Measurements from ENCODE around the gene INKA2. TPM values are rescaled to one million over a fixed set of nuclear protein-coding genes. Genes with fewer than 3 reads are reported as not detected.

The INKA2 gene
- polyA plus RNA-seq, 2 donors = 1.2 to 3.0 TPM

- WGBS, 2 donors = 56 to 61% methylated on average over 8 of the region's 8 CpGs
- Histone ChIP-seq H3K27ac (ENCODE audit: low read depth in 2 of 2, low read length in 1 of 2) (peak overlapping the region in 1 of 2 donors; percentile 20), H3K9me3 (ENCODE audit: control insufficient read depth in 2 of 2, insufficient read depth in 1 of 2, low read depth in 1 of 2, low read length in 1 of 2) (no peaks in the 10 kb centered on the region), H3K27me3 (ENCODE audit: control insufficient read depth in 1 of 2, insufficient read depth in 2 of 2, low read length in 2 of 2) (no peaks in the 10 kb centered on the region), H3K4me1 (ENCODE audit: control insufficient read depth in 2 of 2, insufficient read depth in 2 of 2, low read length in 1 of 2) (peaks cover 3 to 8% of the 10 kb centered on the region in 2 donors), H3K4me3 (ENCODE audit: low read depth in 1 of 2, low read length in 2 of 2) (no peak overlapping the region), H3K36me3 (ENCODE audit: control insufficient read depth in 2 of 2, insufficient read depth in 2 of 2, low read length in 1 of 2) (peaks cover 0 to 3% of the 10 kb centered on the region in 2 donors)
These were observed 9.8 kb downstream of the INKA2 start for GRCh38 chr1:111729271-111729921.

GRCh38 chr1:111727056-111727455 is 12.1 kb downstream of the INKA2 start:
- H3K4me1 ChIP-seq (ENCODE audit: control insufficient read depth in 2 of 2, insufficient read depth in 2 of 2, low read length in 1 of 2) = peaks cover 0 to 6% of the 10 kb centered on the region in 2 donors
- WGBS, 2 donors = 84 to 89% methylated on average over 18 of the region's 18 CpGs
- peaks cover 0 to 3% of the 10 kb centered on the region in 2 donors for H3K36me3 ChIP-seq (ENCODE audit: control insufficient read depth in 2 of 2, insufficient read depth in 2 of 2, low read length in 1 of 2)
- no peak overlapping the region for H3K27ac ChIP-seq (ENCODE audit: low read depth in 2 of 2, low read length in 1 of 2)
- H3K9me3 ChIP-seq (ENCODE audit: control insufficient read depth in 2 of 2, insufficient read depth in 1 of 2, low read depth in 1 of 2, low read length in 1 of 2) = no peaks in the 10 kb centered on the region
- no peak overlapping the region for H3K4me3 ChIP-seq (ENCODE audit: low read depth in 1 of 2, low read length in 2 of 2)
- no peaks in the 10 kb centered on the region for H3K27me3 ChIP-seq (ENCODE audit: control insufficient read depth in 1 of 2, insufficient read depth in 2 of 2, low read length in 2 of 2)

- Histone ChIP-seq H3K9me3 (ENCODE audit: control insufficient read depth in 2 of 2, insufficient read depth in 1 of 2, low read depth in 1 of 2, low read length in 1 of 2) (no peaks in the 10 kb centered on the region), H3K27me3 (ENCODE audit: control insufficient read depth in 1 of 2, insufficient read depth in 2 of 2, low read length in 2 of 2) (no peaks in the 10 kb centered on the region), H3K4me1 (ENCODE audit: control insufficient read depth in 2 of 2, insufficient read depth in 2 of 2, low read length in 1 of 2) (peaks cover 4 to 22% of the 10 kb centered on the region in 2 donors), H3K27ac (ENCODE audit: low read depth in 2 of 2, low read length in 1 of 2) (no peak overlapping the region), H3K4me3 (ENCODE audit: low read depth in 1 of 2, low read length in 2 of 2) (no peak overlapping the region), H3K36me3 (ENCODE audit: control insufficient read depth in 2 of 2, insufficient read depth in 2 of 2, low read length in 1 of 2) (peaks cover 0 to 3% of the 10 kb centered on the region in 2 donors)
- 32 to 38% methylated on average over 5 of the region's 5 CpGs for WGBS, 2 donors
These were observed 14.0 kb downstream of the INKA2 start for GRCh38 chr1:111725192-111725591.

- Histone ChIP-seq H3K9me3 (ENCODE audit: control insufficient read depth in 2 of 2, insufficient read depth in 1 of 2, low read depth in 1 of 2, low read length in 1 of 2) (no peaks in the 10 kb centered on the region), H3K27ac (ENCODE audit: low read depth in 2 of 2, low read length in 1 of 2) (peak overlapping the region in 1 of 2 donors; percentile 18), H3K27me3 (ENCODE audit: control insufficient read depth in 1 of 2, insufficient read depth in 2 of 2, low read length in 2 of 2) (no peaks in the 10 kb centered on the region), H3K36me3 (ENCODE audit: control insufficient read depth in 2 of 2, insufficient read depth in 2 of 2, low read length in 1 of 2) (peaks cover 0 to 3% of the 10 kb centered on the region in 2 donors), H3K4me1 (ENCODE audit: control insufficient read depth in 2 of 2, insufficient read depth in 2 of 2, low read length in 1 of 2) (peaks cover 7 to 25% of the 10 kb centered on the region in 2 donors), H3K4me3 (ENCODE audit: low read depth in 1 of 2, low read length in 2 of 2) (no peak overlapping the region)
- WGBS, 2 donors = 26% methylated on average over 1 of the region's 1 CpG
These were observed 15.3 kb downstream of the INKA2 start for GRCh38 chr1:111723871-111724270.

- Histone ChIP-seq H3K27me3 (ENCODE audit: control insufficient read depth in 1 of 2, insufficient read depth in 2 of 2, low read length in 2 of 2) (no peaks in the 10 kb centered on the region), H3K4me1 (ENCODE audit: control insufficient read depth in 2 of 2, insufficient read depth in 2 of 2, low read length in 1 of 2) (peaks cover 7 to 25% of the 10 kb centered on the region in 2 donors), H3K9me3 (ENCODE audit: control insufficient read depth in 2 of 2, insufficient read depth in 1 of 2, low read depth in 1 of 2, low read length in 1 of 2) (no peaks in the 10 kb centered on the region), H3K4me3 (ENCODE audit: low read depth in 1 of 2, low read length in 2 of 2) (no peak overlapping the region), H3K36me3 (ENCODE audit: control insufficient read depth in 2 of 2, insufficient read depth in 2 of 2, low read length in 1 of 2) (peaks cover 0 to 3% of the 10 kb centered on the region in 2 donors), H3K27ac (ENCODE audit: low read depth in 2 of 2, low read length in 1 of 2) (peak overlapping the region in 1 of 2 donors; percentile 15)
- WGBS, 2 donors = 76 to 77% methylated on average over 7 of the region's 7 CpGs
These were observed 15.9 kb downstream of the INKA2 start for GRCh38 chr1:111723091-111723806.

- H3K27me3 ChIP-seq (ENCODE audit: control insufficient read depth in 1 of 2, insufficient read depth in 2 of 2, low read length in 2 of 2) = no peaks in the 10 kb centered on the region
- peak overlapping the region; percentile 42 to 44 for H3K27ac ChIP-seq (ENCODE audit: low read depth in 2 of 2, low read length in 1 of 2)
- WGBS, 2 donors = 46 to 49% methylated on average over 10 of the region's 10 CpGs
- H3K4me3 ChIP-seq (ENCODE audit: low read depth in 1 of 2, low read length in 2 of 2) = no peak overlapping the region
- no peaks in the 10 kb centered on the region for H3K36me3 ChIP-seq (ENCODE audit: control insufficient read depth in 2 of 2, insufficient read depth in 2 of 2, low read length in 1 of 2)
- no peaks in the 10 kb centered on the region for H3K9me3 ChIP-seq (ENCODE audit: control insufficient read depth in 2 of 2, insufficient read depth in 1 of 2, low read depth in 1 of 2, low read length in 1 of 2)
- peaks cover 7 to 25% of the 10 kb centered on the region in 2 donors for H3K4me1 ChIP-seq (ENCODE audit: control insufficient read depth in 2 of 2, insufficient read depth in 2 of 2, low read length in 1 of 2)
These were observed 18.0 kb downstream of the INKA2 start for GRCh38 chr1:111720977-111721786.

- H3K27ac ChIP-seq (ENCODE audit: low read depth in 2 of 2, low read length in 1 of 2) = peak overlapping the region; percentile 42 to 50
- no peak overlapping the region for H3K4me3 ChIP-seq (ENCODE audit: low read depth in 1 of 2, low read length in 2 of 2)
- 57 to 58% methylated on average over 7 of the region's 7 CpGs for WGBS, 2 donors
- H3K27me3 ChIP-seq (ENCODE audit: control insufficient read depth in 1 of 2, insufficient read depth in 2 of 2, low read length in 2 of 2) = no peaks in the 10 kb centered on the region
- H3K36me3 ChIP-seq (ENCODE audit: control insufficient read depth in 2 of 2, insufficient read depth in 2 of 2, low read length in 1 of 2) = no peaks in the 10 kb centered on the region
- H3K9me3 ChIP-seq (ENCODE audit: control insufficient read depth in 2 of 2, insufficient read depth in 1 of 2, low read depth in 1 of 2, low read length in 1 of 2) = no peaks in the 10 kb centered on the region
- peaks cover 7 to 25% of the 10 kb centered on the region in 2 donors for H3K4me1 ChIP-seq (ENCODE audit: control insufficient read depth in 2 of 2, insufficient read depth in 2 of 2, low read length in 1 of 2)
These were observed 18.8 kb downstream of the INKA2 start for GRCh38 chr1:111720274-111720976.

GRCh38 chr1:111719674-111720132 is 19.5 kb downstream of the INKA2 start:
- 53 to 54% methylated on average over 4 of the region's 4 CpGs for WGBS, 2 donors
- no peaks in the 10 kb centered on the region for H3K36me3 ChIP-seq (ENCODE audit: control insufficient read depth in 2 of 2, insufficient read depth in 2 of 2, low read length in 1 of 2)
- H3K27me3 ChIP-seq (ENCODE audit: control insufficient read depth in 1 of 2, insufficient read depth in 2 of 2, low read length in 2 of 2) = no peaks in the 10 kb centered on the region
- peaks cover 7 to 23% of the 10 kb centered on the region in 2 donors for H3K4me1 ChIP-seq (ENCODE audit: control insufficient read depth in 2 of 2, insufficient read depth in 2 of 2, low read length in 1 of 2)
- no peak overlapping the region for H3K4me3 ChIP-seq (ENCODE audit: low read depth in 1 of 2, low read length in 2 of 2)
- H3K9me3 ChIP-seq (ENCODE audit: control insufficient read depth in 2 of 2, insufficient read depth in 1 of 2, low read depth in 1 of 2, low read length in 1 of 2) = no peaks in the 10 kb centered on the region
- peak overlapping the region in 1 of 2 donors; percentile 50 for H3K27ac ChIP-seq (ENCODE audit: low read depth in 2 of 2, low read length in 1 of 2)

GRCh38 chr1:111719135-111719534 is 20.1 kb downstream of the INKA2 start:
- WGBS, 2 donors = 97 to 98% methylated on average over 5 of the region's 5 CpGs
- no peak overlapping the region for H3K27ac ChIP-seq (ENCODE audit: low read depth in 2 of 2, low read length in 1 of 2)
- H3K4me3 ChIP-seq (ENCODE audit: low read depth in 1 of 2, low read length in 2 of 2) = no peak overlapping the region
- no peaks in the 10 kb centered on the region for H3K36me3 ChIP-seq (ENCODE audit: control insufficient read depth in 2 of 2, insufficient read depth in 2 of 2, low read length in 1 of 2)
- peaks cover 7 to 20% of the 10 kb centered on the region in 2 donors for H3K4me1 ChIP-seq (ENCODE audit: control insufficient read depth in 2 of 2, insufficient read depth in 2 of 2, low read length in 1 of 2)
- no peaks in the 10 kb centered on the region for H3K9me3 ChIP-seq (ENCODE audit: control insufficient read depth in 2 of 2, insufficient read depth in 1 of 2, low read depth in 1 of 2, low read length in 1 of 2)
- H3K27me3 ChIP-seq (ENCODE audit: control insufficient read depth in 1 of 2, insufficient read depth in 2 of 2, low read length in 2 of 2) = no peaks in the 10 kb centered on the region
